ENCODE measurements around the gene WHRN. TPM values are rescaled to one million over a fixed set of nuclear protein-coding genes. Genes with fewer than 3 reads are reported as not detected.

The WHRN gene
- total RNA-seq, 1 experiment from 2014 or later = 2.0 TPM

DNA sequence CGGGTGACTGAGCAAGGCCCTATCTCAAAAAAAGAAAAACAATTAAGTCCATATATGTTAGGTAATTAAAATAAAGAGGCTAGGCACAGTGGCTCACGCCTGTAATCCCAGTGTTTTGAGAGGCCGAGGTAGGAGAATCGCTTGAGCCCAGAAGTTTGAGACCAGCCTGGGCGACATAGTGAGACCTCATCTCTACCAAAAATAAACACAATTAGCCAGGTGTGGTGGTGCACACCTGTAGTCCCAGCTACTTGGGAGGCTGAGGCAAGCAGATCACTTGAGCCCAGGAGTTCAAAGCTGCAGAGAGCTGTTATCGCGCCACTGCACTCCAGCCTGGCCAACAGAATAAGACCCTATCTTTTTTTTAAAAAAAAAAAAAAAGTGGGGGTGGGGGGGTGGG is 12.3 kb downstream of the WHRN start:
- no peak for DNase-seq (ENCODE audit: low spot score)

DNA sequence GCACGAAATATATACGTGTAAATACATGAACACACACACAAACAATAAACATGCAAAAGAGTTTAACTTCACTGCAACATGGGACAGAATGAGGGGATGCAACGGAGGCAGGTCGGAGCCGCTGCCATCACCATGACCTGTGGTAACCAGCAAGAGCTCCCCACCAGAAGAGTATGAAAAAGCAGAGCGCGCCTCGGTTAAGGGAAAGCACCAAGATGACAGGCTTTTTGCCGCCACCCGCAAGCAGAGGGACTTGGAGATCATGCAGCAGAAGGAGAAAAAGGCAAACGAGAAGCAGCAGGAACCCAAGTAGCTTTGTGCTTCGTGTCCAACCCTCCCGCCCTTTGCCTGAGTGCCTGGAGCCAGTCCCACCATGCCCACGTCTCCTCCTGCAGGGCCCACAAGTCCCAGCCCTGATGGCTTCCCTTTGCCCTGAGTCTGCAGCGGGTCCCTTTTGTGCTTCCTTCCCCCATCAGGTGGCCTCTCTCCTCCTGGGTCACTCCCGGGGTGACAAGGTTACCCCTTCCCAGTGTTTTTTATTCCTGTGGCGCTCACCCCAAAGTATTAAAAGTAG is 13.8 kb downstream of the WHRN start:
- DNase-seq (ENCODE audit: low spot score) = no peak

- DNase-seq (ENCODE audit: low spot score) = no peak
These were observed 15.3 kb downstream of the WHRN start for GRCh38 chr9:114489928-114490327.

DNA sequence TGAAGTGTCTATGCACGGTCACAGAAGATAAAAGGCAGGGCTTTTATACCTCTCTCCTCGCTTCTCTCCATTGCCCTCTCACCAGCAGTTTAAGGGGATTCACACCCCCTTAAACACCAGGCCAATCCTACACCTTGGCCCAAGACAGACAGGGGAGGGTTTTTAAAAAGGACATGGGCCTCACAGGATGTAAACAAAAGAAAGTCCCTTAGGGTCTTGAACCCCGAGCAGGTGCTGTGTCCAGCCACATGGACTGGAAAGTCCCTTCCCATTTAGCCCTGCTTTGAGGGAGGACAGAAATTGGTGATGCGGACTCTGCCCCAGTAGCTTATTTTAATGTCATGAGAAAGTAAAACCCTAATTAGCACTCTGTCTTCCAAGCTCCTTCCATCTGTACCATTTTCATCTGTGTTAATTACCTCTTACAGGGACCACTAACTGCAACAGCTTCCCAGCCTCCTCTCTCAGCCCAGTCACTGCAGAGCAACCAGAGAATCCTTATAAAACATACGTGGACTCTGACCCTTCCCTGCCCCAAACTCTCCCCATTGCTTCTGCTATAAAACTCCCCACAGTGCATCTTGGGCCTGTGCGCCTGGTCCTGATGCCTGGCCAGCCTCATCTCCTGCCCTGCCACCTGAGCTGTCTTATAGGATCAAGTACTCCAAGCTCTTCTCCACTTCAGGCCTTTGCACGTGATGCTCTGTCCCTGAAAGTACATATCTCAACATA is 16.7 kb downstream of the WHRN start:
- no peak for DNase-seq (ENCODE audit: low spot score)

- DNase-seq (ENCODE audit: low spot score) = peak; percentile 75
These were observed 17.5 kb downstream of the WHRN start for GRCh38 chr9:114487607-114488300.

DNA sequence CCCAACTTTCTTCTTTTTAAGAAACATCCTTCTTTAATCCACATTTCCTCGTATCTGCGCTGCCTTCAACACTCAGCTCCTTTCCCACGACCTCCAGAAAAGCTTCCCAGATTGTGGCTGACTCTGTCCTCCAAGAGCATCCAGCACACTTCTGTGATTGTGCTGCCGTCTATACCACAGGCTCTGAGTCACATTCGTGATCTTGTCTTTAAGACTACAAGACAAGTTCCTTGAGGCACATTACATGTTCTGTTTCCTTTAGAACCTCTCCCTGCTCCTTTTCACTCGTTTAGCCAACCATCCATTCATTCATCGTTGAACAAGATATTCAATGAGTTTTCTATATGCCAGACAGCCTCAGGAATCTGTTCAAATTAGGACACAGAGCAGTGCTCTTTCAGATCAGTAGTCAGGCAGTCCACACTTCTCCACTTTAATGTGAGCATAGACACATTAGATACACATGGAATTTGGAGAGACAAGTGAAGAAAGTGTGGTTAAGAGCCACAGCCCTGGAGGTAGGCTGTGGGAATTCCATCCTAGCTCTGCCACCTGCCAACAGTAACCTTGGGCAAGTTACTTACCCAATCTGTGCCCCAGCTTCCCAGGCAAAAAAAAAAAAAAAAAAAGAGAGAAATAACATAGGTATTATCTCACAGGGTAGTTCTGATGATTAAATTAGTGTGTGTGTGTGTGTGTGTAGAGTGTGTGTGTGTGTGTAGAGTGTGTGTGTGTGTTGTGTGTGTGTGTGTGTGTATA is 18.9 kb downstream of the WHRN start:
- DNase-seq (ENCODE audit: low spot score) = peak; percentile 22

- peak; percentile 90 for DNase-seq (ENCODE audit: low spot score)
These were observed 20.3 kb downstream of the WHRN start for GRCh38 chr9:114484854-114485443.

- no peak for DNase-seq (ENCODE audit: low spot score)
These were observed 20.9 kb downstream of the WHRN start for GRCh38 chr9:114484215-114484853.

- DNase-seq (ENCODE audit: low spot score) = no peak
These were observed 21.8 kb downstream of the WHRN start for GRCh38 chr9:114483499-114483898.

DNA sequence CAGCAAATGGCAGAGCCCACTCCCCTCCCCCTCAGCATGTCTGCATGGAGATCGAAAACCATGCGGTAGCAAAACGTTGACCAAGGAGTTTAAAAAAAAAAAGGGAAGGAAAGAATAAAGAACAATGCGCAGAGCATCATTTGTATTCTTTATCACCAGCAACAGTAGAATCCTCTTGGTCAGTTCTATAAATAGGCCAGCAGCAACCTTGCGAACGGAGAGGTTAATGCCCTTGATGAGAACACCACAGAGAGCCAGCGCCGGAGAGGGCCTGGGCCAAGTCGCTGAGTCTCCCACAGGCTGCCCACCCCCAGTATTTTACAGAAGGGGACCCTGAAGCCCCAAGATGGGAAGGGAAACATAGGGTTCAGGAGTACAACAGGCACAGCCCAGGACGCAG is 22.7 kb downstream of the WHRN start:
- DNase-seq (ENCODE audit: low spot score) = no peak

DNA sequence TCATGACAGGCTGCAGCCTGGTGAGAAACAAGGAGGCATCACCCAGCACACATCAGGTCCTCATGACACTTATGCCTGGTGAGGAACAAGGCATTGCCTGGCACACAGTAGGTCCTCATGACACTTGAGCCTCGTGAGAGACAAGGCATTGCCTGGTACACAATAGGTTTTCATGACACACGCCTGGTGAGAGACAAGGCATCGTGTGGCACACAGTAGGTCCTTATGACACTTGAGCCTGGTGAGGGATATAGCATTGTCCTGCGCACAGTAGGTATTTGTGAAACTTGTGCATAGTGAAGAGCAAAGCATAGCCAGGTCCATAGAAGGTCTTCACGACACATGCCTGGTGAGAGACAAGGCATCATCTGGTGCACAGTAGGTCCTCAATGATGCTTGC is 23.5 kb downstream of the WHRN start:
- no peak for DNase-seq (ENCODE audit: low spot score)

- DNase-seq (ENCODE audit: low spot score) = no peak
These were observed 24.4 kb downstream of the WHRN start for GRCh38 chr9:114480746-114481435.

DNA sequence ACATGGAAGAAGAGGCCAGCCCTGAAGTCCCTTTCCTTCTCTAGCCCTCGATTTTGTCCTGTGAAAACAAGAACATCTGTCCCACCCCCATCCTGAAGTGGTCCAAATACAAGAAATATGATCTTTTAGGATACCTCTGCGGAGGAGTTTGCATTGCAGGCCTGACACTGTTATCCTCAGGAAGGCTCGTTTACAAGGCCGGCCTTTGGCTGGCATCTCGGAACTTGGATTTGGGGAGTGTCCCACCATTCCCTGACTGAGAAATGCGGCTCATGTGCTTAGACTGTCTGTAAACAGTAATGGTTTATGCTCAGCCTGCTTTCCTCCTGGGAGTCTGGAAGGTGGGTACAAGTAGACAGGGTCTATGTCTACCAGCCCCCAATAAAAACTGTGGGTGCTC is 26.4 kb downstream of the WHRN start:
- DNase-seq (ENCODE audit: low spot score) = no peak

GRCh38 chr9:114478459-114478858 is 26.8 kb downstream of the WHRN start:
- DNase-seq (ENCODE audit: low spot score) = no peak

DNA sequence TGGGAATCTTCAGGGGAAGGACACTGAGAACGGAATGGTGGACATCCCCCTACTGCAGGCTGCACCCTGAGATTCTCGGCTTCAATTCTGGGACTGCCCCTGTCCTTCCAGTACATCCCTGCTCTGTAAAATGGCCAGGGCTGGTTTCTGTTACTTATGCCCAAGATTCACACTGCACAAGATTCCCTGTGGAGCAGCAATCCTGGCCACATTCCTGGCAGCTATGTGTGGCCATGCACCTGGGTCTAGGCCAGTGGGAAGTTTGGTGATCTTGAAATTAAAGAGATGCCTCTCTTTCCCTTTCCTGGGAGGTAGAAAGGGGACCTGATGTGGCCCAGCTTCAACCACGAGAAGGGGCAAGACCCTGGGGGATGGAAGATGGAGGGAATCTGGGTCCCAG is 27.6 kb downstream of the WHRN start:
- no peak for DNase-seq (ENCODE audit: low spot score)

GRCh38 chr9:114476891-114477469 is 28.3 kb downstream of the WHRN start:
- DNase-seq (ENCODE audit: low spot score) = no peak

DNA sequence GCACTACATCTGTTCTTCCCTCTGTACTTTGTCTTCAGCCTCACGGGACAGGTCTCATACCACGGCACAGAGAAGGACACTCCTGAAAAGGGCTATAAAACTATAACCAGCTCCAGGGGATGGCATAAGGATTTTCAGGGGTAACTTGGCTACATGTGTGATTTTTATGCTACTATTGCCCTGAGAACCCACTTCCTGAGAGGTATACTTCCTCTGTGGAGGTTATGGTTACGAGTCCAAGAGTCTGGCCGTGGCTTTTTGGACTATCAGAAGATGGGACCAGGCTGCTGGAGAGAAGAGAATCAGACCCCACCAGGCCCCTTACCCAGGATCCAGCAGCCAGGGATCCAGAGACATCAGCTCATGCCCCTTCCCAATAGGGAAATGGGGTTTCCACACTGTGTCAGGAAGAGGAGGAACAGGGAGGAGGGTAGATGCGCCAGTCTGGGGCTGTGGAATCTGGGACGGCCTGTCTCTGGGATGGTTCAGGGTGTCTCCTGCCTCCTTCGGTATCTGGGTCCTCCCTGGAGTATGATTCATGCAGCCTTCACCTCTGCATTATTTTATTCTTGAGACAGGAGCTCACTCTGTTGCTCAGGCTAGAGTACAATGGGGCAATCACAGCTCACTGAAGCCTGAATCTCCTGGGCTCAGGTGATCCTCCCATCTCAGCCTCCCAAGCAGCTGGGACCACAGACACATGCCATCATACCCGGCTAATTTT is 29.7 kb downstream of the WHRN start:
- no peak for DNase-seq (ENCODE audit: low spot score)

- DNase-seq (ENCODE audit: low spot score) = no peak
These were observed 30.8 kb downstream of the WHRN start for GRCh38 chr9:114474425-114474824.

DNA sequence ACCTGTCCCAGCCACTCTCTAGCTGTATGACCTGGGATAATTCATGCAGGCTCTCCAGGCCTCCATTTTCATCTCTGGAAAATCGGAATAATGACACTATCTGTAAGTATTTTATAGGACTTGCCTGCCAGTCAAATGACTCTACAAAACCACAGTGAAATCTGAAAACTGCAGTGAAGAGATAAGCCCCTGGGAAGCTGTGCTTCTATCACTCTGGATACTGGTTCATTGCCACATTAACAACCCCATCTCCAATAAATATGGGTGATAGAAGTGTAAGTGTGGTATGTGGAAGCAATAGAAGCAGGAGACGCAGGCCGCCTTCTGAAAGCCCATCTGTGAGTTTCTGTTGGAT is 31.8 kb downstream of the WHRN start:
- no peak for DNase-seq (ENCODE audit: low spot score)
